ENCODE measurements around the gene PAIP2.

DNA sequence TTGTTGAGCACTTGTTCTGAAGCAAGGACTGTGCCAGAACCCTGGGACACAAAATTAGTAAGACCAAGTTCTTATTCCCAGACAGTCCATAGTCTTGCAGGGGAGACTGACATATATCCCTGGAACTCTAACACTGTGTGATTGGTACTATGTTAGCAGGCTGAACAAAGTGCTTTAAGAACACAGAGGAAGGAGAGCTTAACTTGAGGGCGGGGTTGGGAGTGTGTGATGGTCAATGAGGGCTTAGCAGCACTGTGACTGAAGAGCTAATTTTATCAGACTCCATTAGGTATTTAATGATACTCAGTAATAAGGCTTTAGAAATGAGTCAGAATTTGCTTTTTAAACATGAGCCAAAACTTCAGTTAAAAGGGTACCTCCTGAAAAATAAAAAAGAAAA is 77.1 kb downstream of the PAIP2 start:
- TF ChIP-seq, protein P1, sequence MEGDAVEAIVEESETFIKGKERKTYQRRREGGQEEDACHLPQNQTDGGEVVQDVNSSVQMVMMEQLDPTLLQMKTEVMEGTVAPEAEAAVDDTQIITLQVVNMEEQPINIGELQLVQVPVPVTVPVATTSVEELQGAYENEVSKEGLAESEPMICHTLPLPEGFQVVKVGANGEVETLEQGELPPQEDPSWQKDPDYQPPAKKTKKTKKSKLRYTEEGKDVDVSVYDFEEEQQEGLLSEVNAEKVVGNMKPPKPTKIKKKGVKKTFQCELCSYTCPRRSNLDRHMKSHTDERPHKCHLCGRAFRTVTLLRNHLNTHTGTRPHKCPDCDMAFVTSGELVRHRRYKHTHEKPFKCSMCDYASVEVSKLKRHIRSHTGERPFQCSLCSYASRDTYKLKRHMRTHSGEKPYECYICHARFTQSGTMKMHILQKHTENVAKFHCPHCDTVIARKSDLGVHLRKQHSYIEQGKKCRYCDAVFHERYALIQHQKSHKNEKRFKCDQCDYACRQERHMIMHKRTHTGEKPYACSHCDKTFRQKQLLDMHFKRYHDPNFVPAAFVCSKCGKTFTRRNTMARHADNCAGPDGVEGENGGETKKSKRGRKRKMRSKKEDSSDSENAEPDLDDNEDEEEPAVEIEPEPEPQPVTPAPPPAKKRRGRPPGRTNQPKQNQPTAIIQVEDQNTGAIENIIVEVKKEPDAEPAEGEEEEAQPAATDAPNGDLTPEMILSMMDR (IDR thresholded peaks at IDR 0.05 in 8 of 11, conservative IDR thresholded peaks at IDR 0.05 in 3 of 11), result no peak
- TF ChIP-seq POLR2AphosphoS5 (IDR thresholded peaks at IDR 0.05), result no peak
